ENCODE data around the gene MLLT10. TPM values are rescaled to one million over a fixed set of nuclear protein-coding genes. Genes with fewer than 3 reads are reported as not detected.

MLLT10 gene
- total RNA-seq, 1 donor from 2014 or later = 26.1 TPM

DNA sequence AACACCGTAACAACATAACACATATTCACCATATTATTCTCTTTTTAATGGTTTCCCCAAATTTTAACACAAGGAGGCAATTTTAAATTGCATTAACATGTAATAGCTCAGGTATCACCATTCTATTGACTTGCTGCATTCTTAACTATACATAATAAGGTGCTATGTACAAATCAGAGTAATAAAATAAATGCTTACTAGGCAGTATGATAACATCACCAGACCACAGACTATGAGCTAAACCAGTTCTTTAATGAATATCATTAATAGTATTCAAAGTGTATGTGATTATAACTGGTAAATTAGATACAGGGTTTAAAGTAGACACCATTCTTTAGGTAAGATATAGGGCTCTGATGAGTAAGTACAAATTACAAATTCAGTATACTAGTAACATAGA lies 242.9 kb downstream of the MLLT10 start:
- intact Hi-C loops (cut with micrococcal nuclease) = no loop called here

GRCh38 chr10:21791276-21791675 lies 257.2 kb downstream of the MLLT10 start:
- intact Hi-C loops (cut with micrococcal nuclease) = no loop called here
- DNase-seq (no peak), ATAC-seq (no peak)

More for the DNA sequence above, 242.9 kb downstream of the MLLT10 start:
- ATAC-seq (no peak), DNase-seq (no peak)

Small RNA genes lying within 50 kb of the gene (microRNA-seq; reads per million reads assigned to microRNA genes)
- not detected for gene MIR1915 (ENCODE audit: borderline number of aligned reads)

Other genes with a start within 250 kb of the MLLT10 start
- 3.6 TPM for gene SKIDA1, start 8.6 kb upstream of the MLLT10 start, total RNA-seq